GM18508 (cell line): Measurements from ENCODE around the gene KCNK7.

Experiments
- ATAC-seq: cut with Tn5 transposase; IDR thresholded peaks from one replicate; pipeline ENCODE4 v1.9.1; 2021; ENCODE audit warnings: moderate number of reproducible peaks; ENCODE audit not compliant: insufficient read depth, unreplicated experiment

Gene KCNK7

GRCh38 chr11:65629579-65629978, 34.0 kb upstream of the KCNK7 start:
- no peak for ATAC-seq

- no peak for ATAC-seq
These were observed 31.6 kb upstream of the KCNK7 start for GRCh38 chr11:65627202-65627601.

GRCh38 chr11:65625628-65626342, 30.2 kb upstream of the KCNK7 start:
- no peak for ATAC-seq

GRCh38 chr11:65624931-65625627, 29.5 kb upstream of the KCNK7 start:
- no peak for ATAC-seq

GRCh38 chr11:65623852-65624616, 28.4 kb upstream of the KCNK7 start:
- no peak for ATAC-seq

- no peak for ATAC-seq
These were observed 27.6 kb upstream of the KCNK7 start for GRCh38 chr11:65623177-65623576.

GRCh38 chr11:65622011-65622410, 26.4 kb upstream of the KCNK7 start:
- ATAC-seq = no peak

GRCh38 chr11:65621460-65621859, 25.9 kb upstream of the KCNK7 start:
- ATAC-seq = no peak

GRCh38 chr11:65620666-65621065, 25.1 kb upstream of the KCNK7 start:
- no peak for ATAC-seq

GRCh38 chr11:65619281-65619928, 23.8 kb upstream of the KCNK7 start:
- no peak for ATAC-seq

- ATAC-seq = no peak
These were observed 23.2 kb upstream of the KCNK7 start for GRCh38 chr11:65618763-65619162.

GRCh38 chr11:65617990-65618751, 22.6 kb upstream of the KCNK7 start:
- ATAC-seq = no peak

- ATAC-seq = no peak
These were observed 21.7 kb upstream of the KCNK7 start for GRCh38 chr11:65617136-65617850.

GRCh38 chr11:65616575-65617001, 21.0 kb upstream of the KCNK7 start:
- ATAC-seq = no peak

- ATAC-seq = no peak
These were observed 20.5 kb upstream of the KCNK7 start for GRCh38 chr11:65615950-65616574.

- ATAC-seq = peak; percentile 63
These were observed 19.8 kb upstream of the KCNK7 start, which contains the start of gene PCNX3 for GRCh38 chr11:65615229-65615949. Gene PCNX3, plus strand, starts transcription at chr11:65615776. Its CDS starts 536 bp downstream, at chr11:65616312.

GRCh38 chr11:65613091-65613928, 17.7 kb upstream of the KCNK7 start:
- ATAC-seq = no peak
